Measurements from ENCODE around the gene TENT5C.

The TENT5C gene

DNA sequence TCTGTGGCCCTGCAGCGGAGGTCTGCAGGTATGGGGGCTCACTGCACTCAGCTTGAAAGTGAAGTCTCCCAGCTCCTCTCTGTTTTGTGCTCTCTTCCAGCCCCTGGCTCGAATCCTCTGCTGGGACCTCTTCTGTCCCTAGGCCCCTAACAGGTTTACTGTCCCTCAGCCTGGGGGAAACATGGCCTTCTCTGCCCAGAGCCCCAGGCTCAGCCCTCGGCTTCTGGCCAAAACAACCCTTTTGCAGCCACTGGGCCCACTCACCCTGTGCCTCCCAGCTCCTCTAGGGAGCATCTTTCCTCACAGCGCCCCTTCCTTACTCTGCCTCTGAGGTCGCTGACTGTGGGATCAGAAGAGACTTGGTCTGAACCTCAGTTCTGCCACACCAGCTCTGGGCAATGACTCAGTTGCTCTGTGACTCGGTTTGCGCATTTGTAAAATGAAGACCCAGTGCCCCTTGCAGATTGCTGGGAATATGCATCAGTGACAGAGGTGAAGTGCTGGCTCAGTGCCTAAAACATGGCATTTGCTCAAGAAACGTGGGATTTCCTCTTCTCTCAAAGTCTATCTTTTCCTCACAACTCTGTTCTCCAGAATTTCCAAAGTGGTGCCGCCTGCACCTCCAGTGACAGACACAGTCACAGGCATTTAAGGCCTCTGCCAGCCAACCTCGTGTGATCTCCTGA is 26.5 kb upstream of the TENT5C start:
- TF ChIP-seq ZNF274 (IDR thresholded peaks at IDR 0.05; ENCODE audit: low read depth, low read length) (no peak), SUZ12 (IDR thresholded peaks at IDR 0.05; ENCODE audit: extremely low read depth, insufficient read depth, insufficient read length) (no peak), YY1 (IDR thresholded peaks at IDR 0.05; ENCODE audit: insufficient read depth, insufficient read length) (no peak)
- H3K36me3 ChIP-seq (ENCODE audit: insufficient read depth, insufficient read length, low read length): no peaks in the 10 kb centered on the region
- H3K27me3 ChIP-seq (ENCODE audit: insufficient read depth, insufficient read length): no peaks in the 10 kb centered on the region
- no peak for DNase-seq (ENCODE audit: low read depth, low spot score)
- no peaks in the 10 kb centered on the region for H3K9me3 ChIP-seq (ENCODE audit: insufficient read depth, low read length)
- no peak overlapping the region for H3K9ac ChIP-seq (ENCODE audit: insufficient read length, low read depth)
- peaks cover 7% of the 10 kb centered on the region for H3K4me1 ChIP-seq (ENCODE audit: insufficient read depth, insufficient read length)
- H3K4me3 ChIP-seq (ENCODE audit: insufficient read length, low read depth): no peak overlapping the region

DNA sequence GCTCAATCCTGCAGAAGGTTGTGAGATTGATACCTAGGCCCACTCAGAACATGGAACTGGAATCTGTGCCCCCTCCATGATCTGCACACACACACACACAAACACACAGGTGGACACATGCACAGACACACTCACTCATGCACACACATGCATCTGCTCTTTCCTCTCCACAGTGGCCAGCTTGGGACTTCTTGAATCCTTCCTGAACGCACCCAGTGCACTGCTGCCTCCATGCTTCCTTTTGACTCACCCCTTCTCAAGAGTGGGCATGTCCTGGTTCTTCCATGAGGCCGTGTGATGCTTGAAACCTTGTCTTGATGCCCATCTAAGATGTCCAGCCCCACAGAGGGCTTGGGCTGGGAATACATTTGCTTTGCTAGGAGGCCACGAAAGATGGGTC is 25.4 kb upstream of the TENT5C start:
- no peak overlapping the region for H3K9ac ChIP-seq (ENCODE audit: insufficient read length, low read depth)
- H3K36me3 ChIP-seq (ENCODE audit: insufficient read depth, insufficient read length, low read length): no peaks in the 10 kb centered on the region
- TF ChIP-seq SUZ12 (IDR thresholded peaks at IDR 0.05; ENCODE audit: extremely low read depth, insufficient read depth, insufficient read length) (no peak), ZNF274 (IDR thresholded peaks at IDR 0.05; ENCODE audit: low read depth, low read length) (no peak)
- no peaks in the 10 kb centered on the region for H3K27me3 ChIP-seq (ENCODE audit: insufficient read depth, insufficient read length)
- peaks cover 6% of the 10 kb centered on the region for H3K4me1 ChIP-seq (ENCODE audit: insufficient read depth, insufficient read length)
- DNase-seq (ENCODE audit: low read depth, low spot score): no peak
- no peak overlapping the region for H3K4me3 ChIP-seq (ENCODE audit: insufficient read length, low read depth)
- H3K9me3 ChIP-seq (ENCODE audit: insufficient read depth, low read length): no peaks in the 10 kb centered on the region

DNA sequence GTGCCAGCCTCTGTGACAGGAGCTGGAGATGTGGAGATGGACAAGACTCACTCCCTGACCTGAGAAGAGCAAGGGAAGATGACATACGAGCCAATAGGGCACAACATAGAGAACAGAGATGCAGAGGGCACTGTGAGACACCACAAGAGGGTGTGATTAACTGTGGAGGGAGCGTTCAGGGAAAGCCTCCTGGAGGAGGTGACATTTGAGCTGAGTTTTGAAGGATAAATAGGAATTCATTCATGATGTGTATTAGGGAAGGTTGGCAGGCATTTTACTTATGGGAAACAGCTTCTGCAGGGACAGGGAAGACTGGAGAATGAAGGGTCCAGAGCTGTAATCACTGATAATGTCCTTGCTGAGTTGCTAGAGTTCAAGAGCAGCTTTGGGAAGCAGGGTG is 25.0 kb upstream of the TENT5C start:
- Histone ChIP-seq H3K36me3 (ENCODE audit: insufficient read depth, insufficient read length, low read length) (no peaks in the 10 kb centered on the region), H3K9me3 (ENCODE audit: insufficient read depth, low read length) (no peaks in the 10 kb centered on the region), H3K27me3 (ENCODE audit: insufficient read depth, insufficient read length) (no peaks in the 10 kb centered on the region), H3K4me1 (ENCODE audit: insufficient read depth, insufficient read length) (peaks cover 4% of the 10 kb centered on the region), H3K9ac (ENCODE audit: insufficient read length, low read depth) (no peak overlapping the region), H3K4me3 (ENCODE audit: insufficient read length, low read depth) (no peak overlapping the region)
- no peak for TF ChIP-seq ZNF274 (IDR thresholded peaks at IDR 0.05; ENCODE audit: low read depth, low read length)
- no peak for TF ChIP-seq YY1 (IDR thresholded peaks at IDR 0.05; ENCODE audit: insufficient read depth, insufficient read length)
- no peak for TF ChIP-seq SUZ12 (IDR thresholded peaks at IDR 0.05; ENCODE audit: extremely low read depth, insufficient read depth, insufficient read length)
- no peak for DNase-seq (ENCODE audit: low read depth, low spot score)

GRCh38 chr1:117581391-117581943 is 24.4 kb upstream of the TENT5C start:
- Histone ChIP-seq H3K4me3 (ENCODE audit: insufficient read length, low read depth) (no peak overlapping the region), H3K9ac (ENCODE audit: insufficient read length, low read depth) (no peak overlapping the region), H3K36me3 (ENCODE audit: insufficient read depth, insufficient read length, low read length) (no peaks in the 10 kb centered on the region), H3K27me3 (ENCODE audit: insufficient read depth, insufficient read length) (no peaks in the 10 kb centered on the region), H3K4me1 (ENCODE audit: insufficient read depth, insufficient read length) (peaks cover 4% of the 10 kb centered on the region), H3K9me3 (ENCODE audit: insufficient read depth, low read length) (no peaks in the 10 kb centered on the region)
- TF ChIP-seq SUZ12 (IDR thresholded peaks at IDR 0.05; ENCODE audit: extremely low read depth, insufficient read depth, insufficient read length): no peak
- TF ChIP-seq YY1 (IDR thresholded peaks at IDR 0.05; ENCODE audit: insufficient read depth, insufficient read length): no peak
- TF ChIP-seq ZNF274 (IDR thresholded peaks at IDR 0.05; ENCODE audit: low read depth, low read length): no peak
- DNase-seq (ENCODE audit: low read depth, low spot score): no peak

DNA sequence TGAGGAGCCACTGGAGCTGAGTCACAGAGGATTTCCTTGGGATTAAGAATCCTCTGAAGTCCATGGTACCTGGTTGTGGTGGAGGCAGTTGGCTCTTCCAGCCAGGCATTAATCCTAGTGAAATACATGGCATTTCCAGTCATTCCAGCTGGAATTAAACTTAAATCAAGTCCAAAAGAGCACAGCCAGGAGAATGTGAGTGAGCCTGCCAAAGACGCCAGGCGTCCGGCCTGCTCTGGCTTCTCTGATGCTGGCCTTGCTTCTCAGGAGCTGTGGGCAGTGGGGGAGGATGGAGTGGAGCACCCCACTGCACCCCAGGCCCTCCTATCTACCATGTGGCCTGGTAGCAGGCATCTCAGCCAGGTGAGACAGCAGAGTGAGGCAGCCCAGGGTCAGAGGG is 23.4 kb upstream of the TENT5C start:
- Histone ChIP-seq H3K4me1 (ENCODE audit: insufficient read depth, insufficient read length) (peaks cover 4% of the 10 kb centered on the region), H3K27me3 (ENCODE audit: insufficient read depth, insufficient read length) (no peaks in the 10 kb centered on the region), H3K9ac (ENCODE audit: insufficient read length, low read depth) (no peak overlapping the region), H3K36me3 (ENCODE audit: insufficient read depth, insufficient read length, low read length) (no peaks in the 10 kb centered on the region), H3K9me3 (ENCODE audit: insufficient read depth, low read length) (no peaks in the 10 kb centered on the region), H3K4me3 (ENCODE audit: insufficient read length, low read depth) (no peak overlapping the region)
- no peak for TF ChIP-seq ZNF274 (IDR thresholded peaks at IDR 0.05; ENCODE audit: low read depth, low read length)
- TF ChIP-seq SUZ12 (IDR thresholded peaks at IDR 0.05; ENCODE audit: extremely low read depth, insufficient read depth, insufficient read length): no peak
- no peak for TF ChIP-seq YY1 (IDR thresholded peaks at IDR 0.05; ENCODE audit: insufficient read depth, insufficient read length)
- no peak for DNase-seq (ENCODE audit: low read depth, low spot score)

GRCh38 chr1:117583247-117583646 is 22.6 kb upstream of the TENT5C start:
- Histone ChIP-seq H3K9me3 (ENCODE audit: insufficient read depth, low read length) (no peaks in the 10 kb centered on the region), H3K4me3 (ENCODE audit: insufficient read length, low read depth) (no peak overlapping the region), H3K9ac (ENCODE audit: insufficient read length, low read depth) (no peak overlapping the region), H3K36me3 (ENCODE audit: insufficient read depth, insufficient read length, low read length) (no peaks in the 10 kb centered on the region), H3K4me1 (ENCODE audit: insufficient read depth, insufficient read length) (peaks cover 4% of the 10 kb centered on the region), H3K27me3 (ENCODE audit: insufficient read depth, insufficient read length) (no peaks in the 10 kb centered on the region)
- DNase-seq (ENCODE audit: low read depth, low spot score): no peak
- TF ChIP-seq SUZ12 (IDR thresholded peaks at IDR 0.05; ENCODE audit: extremely low read depth, insufficient read depth, insufficient read length) (no peak), YY1 (IDR thresholded peaks at IDR 0.05; ENCODE audit: insufficient read depth, insufficient read length) (no peak), ZNF274 (IDR thresholded peaks at IDR 0.05; ENCODE audit: low read depth, low read length) (no peak)

DNA sequence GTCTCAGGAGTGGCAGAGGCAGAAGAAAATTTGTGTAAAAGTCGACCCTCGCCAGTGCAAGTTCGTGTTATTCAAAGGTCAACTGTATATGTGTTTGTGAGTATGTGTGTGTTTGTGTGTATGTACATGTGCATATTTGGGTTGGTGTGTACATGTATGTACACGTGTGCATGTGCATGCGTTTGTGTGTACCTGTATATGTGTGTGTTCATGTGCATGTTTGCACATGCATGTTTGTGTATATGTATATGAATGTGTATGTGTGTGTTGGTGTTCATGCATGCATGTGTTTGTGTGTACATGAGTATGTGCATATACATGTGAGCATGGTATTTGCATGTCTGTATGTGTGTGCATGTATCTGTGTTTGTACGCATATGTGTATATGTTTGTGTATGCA is 21.7 kb upstream of the TENT5C start:
- H3K27me3 ChIP-seq (ENCODE audit: insufficient read depth, insufficient read length): no peaks in the 10 kb centered on the region
- H3K36me3 ChIP-seq (ENCODE audit: insufficient read depth, insufficient read length, low read length): no peaks in the 10 kb centered on the region
- no peak overlapping the region for H3K4me3 ChIP-seq (ENCODE audit: insufficient read length, low read depth)
- no peaks in the 10 kb centered on the region for H3K9me3 ChIP-seq (ENCODE audit: insufficient read depth, low read length)
- no peak overlapping the region for H3K9ac ChIP-seq (ENCODE audit: insufficient read length, low read depth)
- DNase-seq (ENCODE audit: low read depth, low spot score): no peak
- peaks cover 4% of the 10 kb centered on the region for H3K4me1 ChIP-seq (ENCODE audit: insufficient read depth, insufficient read length)
- TF ChIP-seq SUZ12 (IDR thresholded peaks at IDR 0.05; ENCODE audit: extremely low read depth, insufficient read depth, insufficient read length): no peak
- TF ChIP-seq YY1 (IDR thresholded peaks at IDR 0.05; ENCODE audit: insufficient read depth, insufficient read length): no peak
- no peak for TF ChIP-seq ZNF274 (IDR thresholded peaks at IDR 0.05; ENCODE audit: low read depth, low read length)

Data from NT2/D1 (cell line).